Stimulated activated CD4-positive, alpha-beta T cell treated with anti-CD3 and anti-CD28 coated beads, Interleukin-1b, Interleukin-23, amount 100 ng/mL, for 48 hours (primary cell): ENCODE results near the gene TRIB2.
"Not testable (repeated sequence)": the region's sequence is repeated elsewhere in the genome, so short reads cannot be mapped to it uniquely, and the experiment has no call there.

Experiments
- DNase-seq: peaks from one replicate; pipeline ENCODE4 v3.0.0-alpha.2; 2020

The TRIB2 gene

DNA sequence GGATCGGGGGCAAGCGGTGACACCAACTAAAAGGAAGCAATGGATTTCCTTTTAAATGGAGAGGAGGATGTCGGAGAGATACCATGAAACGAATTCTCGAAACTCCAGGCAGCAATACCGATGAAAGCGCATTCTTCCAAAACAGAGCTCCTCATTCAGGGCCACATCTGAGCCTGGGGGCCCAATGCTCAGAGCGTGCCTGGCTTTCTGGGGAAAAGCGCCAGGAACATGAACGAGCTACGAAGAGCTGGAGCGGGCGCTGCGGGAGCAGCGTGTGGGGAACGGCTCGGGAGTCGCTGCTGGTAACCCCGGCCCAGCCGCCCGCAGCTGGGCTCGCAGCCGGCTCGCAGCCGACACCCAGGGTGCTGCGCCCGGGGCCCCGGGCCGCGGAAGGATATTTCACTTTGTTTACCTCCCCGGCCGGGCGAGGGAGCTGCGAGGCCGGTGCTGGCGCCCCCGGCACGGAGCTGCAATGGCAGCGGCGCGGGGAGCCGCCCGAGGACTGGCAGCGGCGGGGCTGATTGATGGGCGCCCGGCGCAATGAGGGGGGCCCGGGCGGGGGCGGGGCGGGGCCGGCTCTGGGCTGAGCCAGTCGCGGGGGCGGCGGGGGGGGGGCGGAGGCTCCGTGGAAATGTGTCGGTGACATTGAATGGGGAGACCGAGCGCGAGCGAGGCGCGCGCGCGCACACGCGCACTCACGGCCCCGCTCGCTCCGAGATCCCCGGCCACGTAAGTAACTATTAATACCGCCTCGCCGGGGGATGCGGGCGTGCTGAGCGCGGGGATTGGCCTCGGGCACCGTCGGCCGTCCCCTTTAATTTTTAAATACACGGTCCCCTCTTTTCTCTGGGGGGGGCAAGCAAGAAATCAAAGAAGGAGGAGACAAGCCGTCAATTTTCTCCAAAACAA lies at the start of gene TRIB2:
Gene TRIB2 (plus strand): TSS at position 655 of the 909 bp plus-strand sequence. CDS start 1,372 bp downstream, outside the sequence.
- DNase-seq, result peak; percentile 83

- no peak for DNase-seq
Measured at GRCh38 chr2:12669036-12669435, 47.7 kb upstream of the TRIB2 start.

DNA sequence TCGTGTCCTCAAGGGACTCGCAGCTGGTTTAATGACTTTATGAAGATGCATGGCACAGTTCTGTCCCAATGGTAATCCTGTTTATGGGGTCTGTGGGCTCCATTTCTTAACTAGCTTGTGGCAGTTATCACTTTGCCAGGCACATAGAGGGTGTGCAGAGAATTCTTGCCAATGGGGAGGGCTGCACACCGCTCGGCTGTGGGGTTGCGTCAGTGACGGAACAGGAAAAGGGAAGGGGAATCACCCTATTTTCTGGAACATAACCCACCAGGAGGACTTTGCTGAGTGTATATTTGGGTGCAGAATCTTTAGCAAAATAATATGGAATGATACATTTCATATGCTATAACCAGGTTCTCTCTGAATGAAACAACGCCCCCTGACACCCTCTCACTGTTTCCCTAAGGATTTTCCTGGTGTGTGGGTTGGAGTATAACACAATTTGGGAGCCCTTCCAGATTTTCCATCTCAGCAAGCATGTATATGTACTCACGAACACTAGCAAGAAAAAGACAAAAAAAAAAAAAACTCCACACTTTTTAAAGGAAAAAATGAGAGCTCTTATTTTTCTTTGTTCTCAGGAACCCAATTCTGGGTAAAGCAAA lies 43.9 kb upstream of the TRIB2 start:
- no peak for DNase-seq

DNA sequence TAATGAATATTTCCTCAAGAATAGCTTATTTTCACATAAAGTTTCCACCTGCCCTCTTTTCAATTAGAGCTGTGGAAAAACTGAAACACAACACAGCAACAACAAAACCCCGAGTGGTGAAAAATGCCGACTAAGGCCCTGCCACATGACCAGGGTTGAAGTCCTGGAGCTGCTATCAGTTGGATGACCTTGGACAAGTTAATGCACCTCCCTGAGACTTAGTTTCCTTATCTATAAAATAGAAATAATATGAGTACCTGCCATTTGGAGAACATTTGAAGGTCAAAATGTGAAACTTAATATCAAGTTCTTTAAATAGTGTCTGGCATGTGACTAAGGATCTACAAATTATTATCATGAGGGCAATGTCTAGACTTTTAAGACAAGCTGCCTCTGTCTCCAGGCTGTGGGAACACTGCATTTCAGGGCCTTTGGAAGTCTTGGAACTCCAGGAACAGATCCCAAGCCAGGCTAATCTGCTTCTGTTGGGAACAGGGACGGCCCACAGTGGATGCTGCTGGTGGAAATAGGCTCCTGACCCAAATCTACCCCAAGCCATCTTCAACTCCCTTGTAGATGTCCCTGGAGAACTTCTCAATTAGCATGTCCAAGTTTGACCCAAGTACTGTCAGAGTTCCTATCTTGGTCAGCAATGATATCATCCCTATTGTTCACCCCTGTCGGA lies 42.0 kb upstream of the TRIB2 start:
- DNase-seq, result no peak

DNA sequence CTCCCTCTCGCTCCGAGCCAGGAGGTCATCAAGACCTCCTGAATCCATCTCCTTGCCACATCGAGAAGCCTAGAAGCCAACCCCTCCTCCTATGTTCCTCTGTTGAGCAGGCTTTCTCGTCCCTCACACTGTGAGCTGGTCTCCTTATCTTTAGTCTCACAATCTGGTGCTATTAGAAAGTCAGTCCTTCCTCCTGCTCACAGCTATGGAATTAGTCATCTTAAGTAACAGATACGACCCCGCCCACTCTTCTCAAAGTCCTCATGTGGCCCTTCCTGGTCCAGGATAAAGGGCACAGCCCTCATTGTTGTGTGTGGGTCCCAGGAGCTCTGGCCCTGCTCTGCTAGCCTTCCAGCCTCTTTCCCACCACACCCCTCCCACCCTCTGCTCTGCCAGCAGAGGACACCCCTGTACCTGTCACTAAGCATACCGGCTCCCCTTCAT lies 41.4 kb upstream of the TRIB2 start:
- DNase-seq, result no peak

GRCh38 chr2:12675801-12676200 lies 40.9 kb upstream of the TRIB2 start:
- DNase-seq, result no peak

GRCh38 chr2:12676771-12677170 lies 40.0 kb upstream of the TRIB2 start:
- no peak for DNase-seq

GRCh38 chr2:12678186-12678585 lies 38.5 kb upstream of the TRIB2 start:
- no peak for DNase-seq

GRCh38 chr2:12679550-12680072 lies 37.1 kb upstream of the TRIB2 start:
- DNase-seq, result no peak

DNA sequence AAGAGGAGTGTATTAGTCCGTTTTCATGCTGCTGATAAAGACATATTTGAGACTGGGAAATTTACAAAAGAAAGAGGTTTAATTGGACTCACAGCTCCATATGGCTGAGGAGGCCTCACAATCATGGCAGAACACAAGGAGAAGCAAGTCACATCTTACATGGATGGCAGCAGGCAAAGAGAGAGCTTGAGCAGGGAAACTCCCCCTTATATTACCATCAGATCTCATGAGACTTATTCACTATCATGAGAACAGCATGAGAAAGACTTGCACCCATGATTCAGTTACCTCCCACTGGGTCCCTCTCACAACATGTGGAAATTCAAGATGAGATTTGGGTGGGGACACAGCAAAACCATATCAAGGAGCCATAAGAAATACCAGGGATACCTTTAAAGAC lies 36.6 kb upstream of the TRIB2 start:
- not testable (repeated sequence) for DNase-seq

- no peak for DNase-seq
Measured at GRCh38 chr2:12682017-12682416, 34.7 kb upstream of the TRIB2 start.

- DNase-seq, result no peak
Measured at GRCh38 chr2:12683457-12684100, 33.2 kb upstream of the TRIB2 start.

- DNase-seq, result no peak
Measured at GRCh38 chr2:12684471-12684936, 32.2 kb upstream of the TRIB2 start.

- no peak for DNase-seq
Measured at GRCh38 chr2:12685145-12685544, 31.6 kb upstream of the TRIB2 start.

DNA sequence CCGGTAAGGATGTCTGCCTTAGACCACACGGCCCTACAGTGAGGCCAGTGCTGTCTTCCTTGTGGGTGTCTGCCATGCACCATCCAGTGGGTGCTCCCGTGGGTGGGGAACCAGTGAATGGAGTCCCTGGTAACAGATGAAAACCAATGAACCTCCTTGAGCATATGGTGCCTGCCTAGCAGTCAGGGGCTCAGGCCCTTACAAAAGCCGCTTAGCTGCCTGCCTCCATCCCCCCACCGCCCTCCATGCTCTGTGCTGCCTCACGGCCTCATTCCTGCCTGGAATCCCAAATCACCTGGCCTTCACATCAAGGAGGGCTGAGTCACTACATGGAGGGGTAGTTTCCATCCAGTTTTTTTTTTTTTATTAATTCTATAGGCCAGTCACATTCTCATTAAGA lies 30.8 kb upstream of the TRIB2 start:
- no peak for DNase-seq

DNA sequence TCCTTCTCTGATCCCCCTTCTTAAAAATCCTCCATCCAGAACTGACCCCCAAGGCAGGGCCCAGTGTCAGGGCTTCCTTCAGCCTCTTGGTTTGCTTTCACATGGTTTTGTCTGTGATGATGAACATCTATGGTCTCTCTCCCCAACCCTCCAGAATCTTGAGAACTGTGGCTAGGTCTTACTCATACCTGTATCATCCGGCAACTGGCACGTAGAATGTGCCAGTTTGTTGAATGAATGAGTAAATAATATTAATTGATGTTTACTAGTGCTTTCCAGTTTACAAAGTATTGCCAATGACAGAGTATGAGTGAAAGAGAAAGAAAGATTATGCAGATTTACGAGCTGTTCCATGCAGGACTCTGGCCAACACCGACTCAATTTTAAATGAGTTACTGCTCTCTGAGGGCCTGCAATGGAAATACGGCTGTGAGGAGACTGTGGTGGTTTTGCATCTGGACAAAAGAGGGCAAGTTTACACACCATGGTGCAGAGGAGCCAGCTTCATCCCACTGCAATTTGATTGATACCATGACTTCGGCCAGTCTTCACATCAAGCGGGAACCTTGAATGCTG lies 29.9 kb upstream of the TRIB2 start:
- DNase-seq, result no peak

GRCh38 chr2:12688091-12688490 lies 28.6 kb upstream of the TRIB2 start:
- no peak for DNase-seq

- DNase-seq, result no peak
Measured at GRCh38 chr2:12688893-12689292, 27.8 kb upstream of the TRIB2 start.

DNA sequence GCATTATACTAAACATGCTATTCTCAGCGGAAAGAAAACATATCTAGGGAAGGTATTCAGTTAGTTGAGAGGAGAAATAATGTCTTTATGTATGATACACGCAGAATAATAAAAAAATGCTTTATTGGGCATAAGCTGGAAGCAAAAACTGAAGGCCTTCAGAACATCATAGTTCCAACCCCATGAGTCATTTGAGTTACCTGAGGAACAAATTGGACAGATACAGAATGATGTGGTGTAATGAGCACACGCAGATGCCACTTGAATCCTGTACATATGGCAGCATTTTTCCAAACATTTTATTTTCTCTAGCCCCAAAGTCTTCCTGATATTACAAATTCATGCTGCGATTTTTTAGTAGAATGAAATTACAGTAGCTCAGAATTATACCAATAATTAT lies 23.2 kb upstream of the TRIB2 start:
- DNase-seq, result no peak

GRCh38 chr2:12694990-12695774 lies 21.6 kb upstream of the TRIB2 start:
- DNase-seq, result no peak

- DNase-seq, result no peak
Measured at GRCh38 chr2:12697617-12698016, 19.1 kb upstream of the TRIB2 start.

DNA sequence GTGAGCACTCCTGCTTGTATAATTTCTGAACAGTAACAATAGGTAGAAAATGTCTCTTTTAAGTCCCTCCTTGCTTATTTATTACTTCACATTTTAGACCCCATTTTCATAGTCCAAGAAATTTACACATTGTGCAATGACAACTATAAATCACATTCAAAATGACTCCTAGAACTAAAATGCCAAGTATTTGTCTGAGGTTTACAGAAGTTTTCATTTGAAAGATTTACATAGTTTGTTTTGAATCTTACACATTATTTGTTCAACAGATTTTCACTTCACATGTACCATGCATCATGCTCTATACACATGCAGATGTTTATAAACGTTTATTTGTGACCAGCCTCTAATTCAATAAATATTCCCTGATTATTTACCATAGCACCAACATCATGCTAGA lies 15.7 kb upstream of the TRIB2 start:
- DNase-seq, result no peak
